ENCODE results near the gene CHCHD1.
"Not testable (repeated sequence)": the region's sequence is repeated elsewhere in the genome, so short reads cannot be mapped to it uniquely, and the experiment has no call there.

Gene CHCHD1

GRCh38 chr10:73781879-73782748 is at the start of gene CHCHD1:
Gene CHCHD1 (plus strand): TSS chr10:73782048. CDS start chr10:73782076, 28 bp downstream.
- DNase-seq = peak; percentile 96

- no peak for DNase-seq
These were observed 49.4 kb upstream of the CHCHD1 start for GRCh38 chr10:73732426-73732825.

- DNase-seq = no peak
These were observed 48.8 kb upstream of the CHCHD1 start for GRCh38 chr10:73732931-73733623.

- no peak for DNase-seq
These were observed 47.7 kb upstream of the CHCHD1 start for GRCh38 chr10:73734028-73734720.

- no peak for DNase-seq
These were observed 47.0 kb upstream of the CHCHD1 start for GRCh38 chr10:73734796-73735305.

GRCh38 chr10:73740501-73741254 is 41.2 kb upstream of the CHCHD1 start:
- not testable (repeated sequence) for DNase-seq

GRCh38 chr10:73742454-73742734 is 39.5 kb upstream of the CHCHD1 start:
- DNase-seq = no peak

- no peak for DNase-seq
These were observed 38.4 kb upstream of the CHCHD1 start for GRCh38 chr10:73743327-73743904.

- peak; percentile 97 for DNase-seq
These were observed 37.8 kb upstream of the CHCHD1 start, which contains the start of gene SEC24C for GRCh38 chr10:73743905-73744663. Gene SEC24C (plus strand): TSS chr10:73744372. CDS start chr10:73746833, 2,461 bp downstream.

GRCh38 chr10:73744664-73744975 is 37.2 kb upstream of the CHCHD1 start:
- peak; percentile 82 for DNase-seq

- no peak for DNase-seq
These were observed 35.1 kb upstream of the CHCHD1 start for GRCh38 chr10:73746721-73747120.

GRCh38 chr10:73750819-73751218 is 31.0 kb upstream of the CHCHD1 start:
- DNase-seq = no peak

GRCh38 chr10:73756183-73756582 is 25.7 kb upstream of the CHCHD1 start:
- no peak for DNase-seq

- no peak for DNase-seq
These were observed 22.9 kb upstream of the CHCHD1 start for GRCh38 chr10:73758704-73759511.

GRCh38 chr10:73759512-73760115 is 22.2 kb upstream of the CHCHD1 start:
- DNase-seq = peak; percentile 35

GRCh38 chr10:73761781-73762180 is 20.1 kb upstream of the CHCHD1 start:
- no peak for DNase-seq

- no peak for DNase-seq
These were observed 18.9 kb upstream of the CHCHD1 start for GRCh38 chr10:73762915-73763314.

- DNase-seq = no peak
These were observed 18.5 kb upstream of the CHCHD1 start for GRCh38 chr10:73763343-73763742.

- no peak for DNase-seq
These were observed 16.8 kb upstream of the CHCHD1 start for GRCh38 chr10:73765066-73765465.

- peak; percentile 73 for DNase-seq
These were observed 13.0 kb upstream of the CHCHD1 start for GRCh38 chr10:73768881-73769280.
